Thymus (tissue), 11 donors: ENCODE results near the gene TMEM145. TPM values are rescaled to one million over a fixed set of nuclear protein-coding genes. Genes with fewer than 3 reads are reported as not detected.

Source experiments
- DNase-seq, 9 donors: peaks; one replicate each; pipeline ENCODE4 v3.0.0-alpha.2; 2013; ENCODE audit warnings: low spot score in 9 of 9, low read depth in 6 of 9, missing footprints in 1 of 9
- H3K27ac ChIP-seq, 2 donors: one replicate each; pipeline ENCODE4 v1.5.1; 2013; ENCODE audit warnings: control low read depth in 1 of 2, low read depth in 1 of 2, low read length in 1 of 2, mild to moderate bottlenecking in 1 of 2, moderate library complexity in 1 of 2
- H3K27me3 ChIP-seq, 2 donors: one replicate each; pipeline ENCODE4 v1.5.1; 2013; ENCODE audit warnings: low read length in 1 of 2; ENCODE audit not compliant: control insufficient read depth in 2 of 2, insufficient read depth in 1 of 2
- H3K36me3 ChIP-seq, 2 donors: one replicate each; pipeline ENCODE4 v1.5.1; 2013; ENCODE audit warnings: low read length in 1 of 2, mild to moderate bottlenecking in 1 of 2, moderate library complexity in 1 of 2; ENCODE audit not compliant: control insufficient read depth in 2 of 2, insufficient read depth in 2 of 2
- H3K4me1 ChIP-seq, 2 donors: one replicate each; pipeline ENCODE4 v1.5.1; 2013; ENCODE audit warnings: low read length in 2 of 2; ENCODE audit not compliant: control insufficient read depth in 2 of 2, insufficient read depth in 2 of 2
- H3K4me3 ChIP-seq, 2 donors: one replicate each; pipeline ENCODE4 v1.5.1; 2013; ENCODE audit warnings: low read length in 2 of 2, control low read depth in 1 of 2, mild to moderate bottlenecking in 1 of 2
- H3K9me3 ChIP-seq, 2 donors: one replicate each; pipeline ENCODE4 v1.5.1; 2013; ENCODE audit warnings: low read length in 1 of 2, mild to moderate bottlenecking in 1 of 2; ENCODE audit not compliant: control insufficient read depth in 2 of 2, insufficient read depth in 1 of 2
- WGBS: extraction: QIAGEN DNeasy Blood & Tissue Kit; methylation state at CpG from one replicate; pipeline ENCODE4 v1.1.7; 2013; 5-methylcytosine and 5-hydroxymethylcytosine counted together
- polyA plus RNA-seq: library from polyadenylated mRNA; stranded (reverse); fragments of 200-250 nt; gene quantifications from one replicate; pipeline ENCODE4 v1.2.3, GENCODE V29; 2013
- total RNA-seq: library from RNA; stranded (reverse); fragments of 120-200 nt; gene quantifications from one replicate; pipeline ENCODE4 v1.2.4, GENCODE V29; 2013
- donor health status: healthy.

Gene TMEM145
- total and polyA plus RNA-seq, 2 donors: 0.78 TPM; not detected in 1

DNA sequence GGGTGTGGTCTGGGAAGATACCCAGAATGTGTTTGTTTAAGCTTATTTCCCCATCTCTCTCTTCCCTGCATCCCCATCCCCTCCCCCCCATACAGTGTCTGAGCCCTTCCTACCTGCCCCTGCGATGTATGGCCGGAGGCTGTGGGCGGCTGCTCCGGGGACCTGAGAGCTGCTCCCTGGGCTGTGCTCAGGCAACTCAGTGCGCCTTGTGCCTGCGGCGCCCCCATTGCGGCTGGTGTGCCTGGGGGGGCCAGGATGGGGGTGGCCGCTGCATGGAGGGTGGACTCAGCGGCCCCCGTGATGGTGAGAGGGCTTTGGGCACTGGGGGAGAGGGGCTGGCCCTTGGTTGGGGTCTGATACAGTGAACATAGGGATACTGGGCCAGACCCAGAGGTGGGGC is 55.3 kb downstream of the TMEM145 start:
- Histone ChIP-seq H3K9me3 (peaks cover 0 to 9% of the 10 kb centered on the region in 2 donors), H3K36me3 (peaks cover 0 to 7% of the 10 kb centered on the region in 2 donors), H3K27ac (no peak overlapping the region), H3K27me3 (no peaks in the 10 kb centered on the region), H3K4me3 (no peak overlapping the region), H3K4me1 (no peaks in the 10 kb centered on the region)
- WGBS: 98% methylated on average over 11 of the region's 11 CpGs
- no peak for DNase-seq

DNA sequence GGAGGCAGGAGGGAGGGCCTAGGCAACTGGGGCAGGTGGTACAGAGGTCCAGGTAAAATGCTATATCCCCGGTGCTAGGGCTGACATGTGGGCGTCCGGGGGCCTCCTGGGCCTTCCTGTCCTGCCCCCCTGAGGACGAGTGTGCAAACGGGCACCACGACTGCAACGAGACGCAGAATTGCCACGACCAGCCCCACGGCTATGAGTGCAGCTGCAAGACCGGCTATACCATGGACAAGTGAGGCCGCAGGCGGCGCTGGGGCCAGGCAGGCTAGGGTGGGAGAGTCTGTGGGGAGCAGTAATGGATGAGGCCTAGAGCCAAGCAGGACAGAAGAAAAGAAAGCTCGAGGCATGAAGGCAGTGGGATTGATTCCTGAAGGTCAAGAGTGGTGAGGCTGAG is 55.7 kb downstream of the TMEM145 start:
- DNase-seq: no peak
- H3K9me3 ChIP-seq: peaks cover 0 to 7% of the 10 kb centered on the region in 2 donors
- no peaks in the 10 kb centered on the region for H3K4me1 ChIP-seq
- H3K27ac ChIP-seq: no peak overlapping the region
- H3K27me3 ChIP-seq: no peaks in the 10 kb centered on the region
- H3K36me3 ChIP-seq: peaks cover 0 to 4% of the 10 kb centered on the region in 2 donors
- H3K4me3 ChIP-seq: no peak overlapping the region
- 97% methylated on average over 15 of the region's 15 CpGs for WGBS

DNA sequence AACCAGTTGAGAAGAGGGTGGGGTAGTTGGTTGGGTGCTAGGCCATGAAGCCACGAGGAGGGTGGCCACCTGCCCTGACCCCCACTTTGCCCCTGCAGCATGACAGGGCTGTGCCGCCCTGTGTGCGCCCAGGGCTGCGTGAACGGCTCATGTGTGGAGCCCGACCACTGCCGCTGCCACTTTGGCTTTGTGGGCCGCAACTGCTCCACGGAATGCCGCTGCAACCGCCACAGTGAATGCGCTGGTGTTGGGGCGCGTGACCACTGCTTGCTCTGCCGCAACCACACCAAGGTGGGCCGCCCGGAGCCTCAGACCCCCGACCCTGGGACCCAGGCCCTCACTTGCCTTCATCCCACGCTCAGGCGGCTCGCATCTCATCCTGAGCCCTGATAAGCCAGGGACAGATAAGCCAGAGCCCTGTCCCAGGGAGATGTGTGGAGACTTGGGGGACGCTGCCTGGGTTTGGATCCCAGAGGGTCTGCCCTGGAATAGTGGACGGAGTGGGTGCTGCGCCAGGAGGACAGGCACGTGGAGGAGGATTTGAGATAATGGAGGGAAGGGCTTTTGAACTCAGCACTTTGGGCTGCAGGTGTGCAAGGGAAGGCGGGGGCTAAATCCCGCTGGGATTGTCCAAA is 56.4 kb downstream of the TMEM145 start:
- H3K27ac ChIP-seq: no peak overlapping the region
- no peaks in the 10 kb centered on the region for H3K4me1 ChIP-seq
- H3K4me3 ChIP-seq: no peak overlapping the region
- DNase-seq: no peak
- no peaks in the 10 kb centered on the region for H3K27me3 ChIP-seq
- WGBS: 98% methylated on average over 27 of the region's 27 CpGs
- H3K36me3 ChIP-seq: no peaks in the 10 kb centered on the region
- no peaks in the 10 kb centered on the region for H3K9me3 ChIP-seq

DNA sequence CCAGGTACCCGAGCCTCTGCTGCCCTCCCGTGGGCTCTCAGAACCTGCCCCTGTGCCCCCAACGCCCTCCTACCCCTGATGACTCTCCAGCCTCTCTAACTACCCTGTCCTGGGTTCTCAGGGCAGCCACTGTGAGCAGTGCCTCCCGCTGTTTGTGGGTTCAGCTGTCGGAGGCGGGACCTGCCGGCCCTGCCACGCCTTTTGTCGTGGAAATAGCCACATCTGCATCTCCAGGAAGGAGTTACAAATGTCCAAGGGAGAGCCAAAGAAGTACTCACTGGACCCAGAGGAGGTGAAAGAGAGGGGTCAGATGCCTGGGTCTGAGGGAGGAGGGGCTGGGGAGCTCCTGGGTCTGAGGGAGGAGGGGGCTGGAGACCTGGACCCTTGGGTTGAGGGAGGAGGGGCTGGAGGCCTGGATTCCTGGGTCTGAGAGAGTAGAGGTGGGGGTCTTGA is 57.0 kb downstream of the TMEM145 start:
- 96% methylated on average over 9 of the region's 9 CpGs for WGBS
- Histone ChIP-seq H3K27ac (no peak overlapping the region), H3K9me3 (no peaks in the 10 kb centered on the region), H3K4me3 (no peak overlapping the region), H3K27me3 (no peaks in the 10 kb centered on the region), H3K36me3 (peaks cover 0 to 2% of the 10 kb centered on the region in 2 donors), H3K4me1 (no peaks in the 10 kb centered on the region)
- no peak for DNase-seq

DNA sequence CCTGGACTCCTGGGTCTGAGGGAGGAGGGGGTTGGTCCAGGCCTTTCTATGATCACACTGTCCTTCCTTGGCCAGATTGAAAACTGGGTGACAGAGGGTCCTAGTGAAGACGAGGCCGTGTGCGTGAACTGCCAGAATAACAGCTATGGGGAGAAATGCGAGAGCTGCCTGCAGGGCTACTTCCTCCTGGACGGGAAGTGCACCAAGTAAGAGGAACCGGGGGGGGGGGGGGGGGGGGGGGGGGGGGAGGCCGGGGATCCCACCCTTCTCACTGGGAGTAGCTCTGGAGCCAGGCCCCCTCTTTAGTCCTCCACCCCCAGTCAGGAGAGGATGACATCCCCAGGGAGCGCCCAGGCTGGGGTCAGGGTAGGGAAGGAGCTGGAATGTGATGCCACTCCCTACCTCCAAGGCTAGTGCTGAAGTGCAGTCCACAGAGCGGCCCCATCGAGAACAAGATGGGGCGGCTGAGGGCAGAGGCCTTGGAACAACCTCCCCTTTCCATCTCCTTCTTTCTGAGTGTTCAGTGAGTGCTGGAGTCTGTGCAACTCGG is 57.6 kb downstream of the TMEM145 start:
- no peaks in the 10 kb centered on the region for H3K4me1 ChIP-seq
- no peaks in the 10 kb centered on the region for H3K9me3 ChIP-seq
- no peaks in the 10 kb centered on the region for H3K27me3 ChIP-seq
- H3K36me3 ChIP-seq: peaks cover 0 to 8% of the 10 kb centered on the region in 2 donors
- peak in 4 of 9 donors; percentile 10 to 50 (median 28) for DNase-seq
- 96% methylated on average over 12 of the region's 12 CpGs for WGBS
- no peak overlapping the region for H3K4me3 ChIP-seq
- H3K27ac ChIP-seq: no peak overlapping the region

Other genes with a start within 250 kb of the TMEM145 start
- gene GRIK5, start 243.1 kb upstream of the TMEM145 start, total RNA-seq: 0.33 TPM
- 1.7 TPM for gene GRIK5, start 243.1 kb upstream of the TMEM145 start, polyA plus RNA-seq
- 6.0 TPM for gene ZNF574, start 237.1 kb upstream of the TMEM145 start, total RNA-seq
- gene ZNF574, start 237.1 kb upstream of the TMEM145 start, polyA plus RNA-seq: 5.7 TPM
- 1.5 TPM for gene POU2F2, start 180.9 kb upstream of the TMEM145 start, total RNA-seq
- gene POU2F2, start 180.9 kb upstream of the TMEM145 start, polyA plus RNA-seq: 7.7 TPM
- gene DEDD2, start 95.6 kb upstream of the TMEM145 start, total RNA-seq: 30.1 TPM
- gene DEDD2, start 95.6 kb upstream of the TMEM145 start, polyA plus RNA-seq: 36.9 TPM
- gene ZNF526, start 93.0 kb upstream of the TMEM145 start, total RNA-seq: 4.1 TPM
- 3.6 TPM for gene ZNF526, start 93.0 kb upstream of the TMEM145 start, polyA plus RNA-seq
- gene GSK3A, start 70.7 kb upstream of the TMEM145 start, total RNA-seq: 12.7 TPM
- 31.4 TPM for gene GSK3A, start 70.7 kb upstream of the TMEM145 start, polyA plus RNA-seq
- 12.1 TPM for gene ERF, start 58.2 kb upstream of the TMEM145 start, total RNA-seq
- gene ERF, start 58.2 kb upstream of the TMEM145 start, polyA plus RNA-seq: 53.7 TPM
- gene CIC, start 44.1 kb upstream of the TMEM145 start, total RNA-seq: 8.3 TPM
- 52.2 TPM for gene CIC, start 44.1 kb upstream of the TMEM145 start, polyA plus RNA-seq
- 0.42 TPM for gene PRR19, start 11.2 kb upstream of the TMEM145 start, total RNA-seq
- gene PRR19, start 11.2 kb upstream of the TMEM145 start, polyA plus RNA-seq: 0.78 TPM
- 61.8 TPM for gene PAFAH1B3, start 10.7 kb upstream of the TMEM145 start, total RNA-seq
- 25.6 TPM for gene PAFAH1B3, start 10.7 kb upstream of the TMEM145 start, polyA plus RNA-seq
- 2.7 TPM for gene MEGF8, start 12.3 kb downstream of the TMEM145 start, total RNA-seq
- 5.5 TPM for gene MEGF8, start 12.3 kb downstream of the TMEM145 start, polyA plus RNA-seq
- gene CNFN, start 77.0 kb downstream of the TMEM145 start, total RNA-seq: 0.85 TPM
- gene CNFN, start 77.0 kb downstream of the TMEM145 start, polyA plus RNA-seq: 32.7 TPM
- 6.8 TPM for gene LIPE, start 114.1 kb downstream of the TMEM145 start, total RNA-seq
- 12.9 TPM for gene LIPE, start 114.1 kb downstream of the TMEM145 start, polyA plus RNA-seq
- gene CXCL17, start 129.6 kb downstream of the TMEM145 start, total RNA-seq: 0.14 TPM
- gene CXCL17, start 129.6 kb downstream of the TMEM145 start, polyA plus RNA-seq: 8.4 TPM
- gene CEACAM1, start 215.2 kb downstream of the TMEM145 start, total RNA-seq: 1.3 TPM
- gene CEACAM1, start 215.2 kb downstream of the TMEM145 start, polyA plus RNA-seq: 2.0 TPM